HG03520 (cell line): ENCODE results near the gene GPR132.
A peak's percentile ranks its signal among the peaks of the same experiment; 100 is the strongest.
"Not testable (repeated sequence)": the region's sequence is repeated elsewhere in the genome, so short reads cannot be mapped to it uniquely, and the experiment has no call there.

Experiments used
- ATAC-seq: cut with Tn5 transposase; IDR thresholded peaks from one replicate; pipeline ENCODE4 v1.9.1; 2021; ENCODE audit warnings: mild to moderate bottlenecking, moderate library complexity; ENCODE audit not compliant: unreplicated experiment

The GPR132 gene, protein sequence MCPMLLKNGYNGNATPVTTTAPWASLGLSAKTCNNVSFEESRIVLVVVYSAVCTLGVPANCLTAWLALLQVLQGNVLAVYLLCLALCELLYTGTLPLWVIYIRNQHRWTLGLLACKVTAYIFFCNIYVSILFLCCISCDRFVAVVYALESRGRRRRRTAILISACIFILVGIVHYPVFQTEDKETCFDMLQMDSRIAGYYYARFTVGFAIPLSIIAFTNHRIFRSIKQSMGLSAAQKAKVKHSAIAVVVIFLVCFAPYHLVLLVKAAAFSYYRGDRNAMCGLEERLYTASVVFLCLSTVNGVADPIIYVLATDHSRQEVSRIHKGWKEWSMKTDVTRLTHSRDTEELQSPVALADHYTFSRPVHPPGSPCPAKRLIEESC

GRCh38 chr14:105065280-105066228, at the start of gene GPR132:
TSS of gene GPR132 (minus strand) at chr14:105065430. CDS start at chr14:105055420, 10,010 bp downstream.
- ATAC-seq = peak; percentile 56

GRCh38 chr14:105109243-105109642, 44.0 kb upstream of the GPR132 start:
- not testable (repeated sequence) for ATAC-seq

GRCh38 chr14:105108516-105108864, 43.3 kb upstream of the GPR132 start:
- no peak for ATAC-seq

GRCh38 chr14:105107781-105108515, 42.7 kb upstream of the GPR132 start:
- ATAC-seq = no peak

DNA sequence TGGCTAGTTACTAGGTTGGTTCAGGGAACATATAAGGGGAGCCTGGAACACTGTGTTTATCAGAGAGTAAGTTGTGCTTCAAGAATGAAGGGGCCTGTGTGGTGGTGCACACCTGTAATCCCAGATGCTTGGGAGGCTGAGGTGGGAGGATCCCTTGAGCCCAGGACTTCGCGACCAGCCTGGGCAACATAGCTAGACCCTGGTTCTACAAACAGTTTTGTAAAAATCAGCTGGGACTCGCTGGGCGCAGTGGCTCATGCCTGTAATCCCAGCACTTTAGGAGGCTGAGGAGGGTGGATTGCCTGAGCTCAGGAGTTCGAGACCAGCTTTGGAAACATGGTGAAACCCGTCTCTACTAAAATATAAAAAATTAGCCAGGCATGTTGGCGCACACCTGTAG, 42.1 kb upstream of the GPR132 start:
- ATAC-seq = no peak

- no peak for ATAC-seq
Observed at GRCh38 chr14:105105158-105105557, 39.9 kb upstream of the GPR132 start.

DNA sequence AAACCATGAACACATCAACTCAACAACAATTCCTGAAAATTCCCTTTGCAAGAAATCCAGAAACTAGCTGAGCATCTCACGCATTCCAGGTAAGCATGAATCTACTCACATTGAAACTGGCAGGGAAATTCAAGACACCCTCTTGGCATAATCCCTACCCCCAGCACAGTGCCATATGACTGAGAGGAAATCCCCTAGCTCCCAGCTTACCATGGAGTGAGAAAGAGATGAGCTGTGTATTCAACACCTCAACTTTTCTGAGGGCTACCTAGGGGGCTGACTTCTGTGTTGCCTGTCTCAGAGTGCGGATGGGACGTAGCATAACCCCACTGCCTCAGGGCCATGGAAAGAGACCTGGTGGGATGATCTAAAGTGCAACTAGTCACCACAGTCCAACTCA, 37.7 kb upstream of the GPR132 start:
- no peak for ATAC-seq

GRCh38 chr14:105102361-105102870, 37.2 kb upstream of the GPR132 start:
- ATAC-seq = no peak

GRCh38 chr14:105100910-105101309, 35.7 kb upstream of the GPR132 start:
- no peak for ATAC-seq

DNA sequence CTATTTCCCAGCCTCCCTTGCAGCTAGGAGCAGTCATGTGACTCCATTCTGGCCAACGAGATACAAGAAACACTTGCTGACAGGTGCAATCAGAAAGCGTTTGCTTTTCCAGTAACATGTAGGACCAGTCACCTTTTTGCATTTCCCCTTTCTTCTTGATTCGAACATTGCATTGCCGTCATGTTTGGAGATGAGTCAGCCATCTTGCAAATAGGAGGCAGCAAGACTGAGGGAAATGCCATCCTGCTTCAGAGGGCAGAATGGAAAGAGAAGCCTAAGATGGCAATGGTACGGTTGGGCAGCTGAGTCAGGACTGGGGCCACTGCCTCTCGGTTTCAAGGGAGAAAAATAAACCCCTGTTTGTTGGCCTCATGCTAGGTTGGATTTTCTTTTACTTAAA, 34.5 kb upstream of the GPR132 start:
- no peak for ATAC-seq

DNA sequence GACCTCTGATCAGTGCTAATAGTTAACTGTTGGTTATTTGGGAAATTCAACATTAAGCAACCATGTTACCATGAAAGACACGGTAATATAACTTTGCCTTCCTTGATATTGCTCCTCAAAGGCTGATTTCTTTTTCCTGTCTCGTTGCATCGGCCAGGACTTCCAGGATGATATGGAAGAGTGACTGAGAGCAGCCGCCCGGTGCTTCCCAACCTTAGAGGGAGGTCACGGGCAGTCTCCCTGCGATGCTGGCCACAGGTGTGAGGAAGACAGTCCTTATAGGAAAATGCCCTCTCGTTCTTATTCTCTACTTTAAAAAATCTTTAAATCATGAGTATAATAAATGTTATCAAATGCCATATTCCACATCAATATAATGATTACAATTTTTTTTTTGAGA, 33.1 kb upstream of the GPR132 start:
- no peak for ATAC-seq

- ATAC-seq = no peak
Observed at GRCh38 chr14:105097794-105098127, 32.5 kb upstream of the GPR132 start.

GRCh38 chr14:105096206-105096875, 31.1 kb upstream of the GPR132 start:
- ATAC-seq = no peak

GRCh38 chr14:105095236-105095805, 30.1 kb upstream of the GPR132 start:
- no peak for ATAC-seq

DNA sequence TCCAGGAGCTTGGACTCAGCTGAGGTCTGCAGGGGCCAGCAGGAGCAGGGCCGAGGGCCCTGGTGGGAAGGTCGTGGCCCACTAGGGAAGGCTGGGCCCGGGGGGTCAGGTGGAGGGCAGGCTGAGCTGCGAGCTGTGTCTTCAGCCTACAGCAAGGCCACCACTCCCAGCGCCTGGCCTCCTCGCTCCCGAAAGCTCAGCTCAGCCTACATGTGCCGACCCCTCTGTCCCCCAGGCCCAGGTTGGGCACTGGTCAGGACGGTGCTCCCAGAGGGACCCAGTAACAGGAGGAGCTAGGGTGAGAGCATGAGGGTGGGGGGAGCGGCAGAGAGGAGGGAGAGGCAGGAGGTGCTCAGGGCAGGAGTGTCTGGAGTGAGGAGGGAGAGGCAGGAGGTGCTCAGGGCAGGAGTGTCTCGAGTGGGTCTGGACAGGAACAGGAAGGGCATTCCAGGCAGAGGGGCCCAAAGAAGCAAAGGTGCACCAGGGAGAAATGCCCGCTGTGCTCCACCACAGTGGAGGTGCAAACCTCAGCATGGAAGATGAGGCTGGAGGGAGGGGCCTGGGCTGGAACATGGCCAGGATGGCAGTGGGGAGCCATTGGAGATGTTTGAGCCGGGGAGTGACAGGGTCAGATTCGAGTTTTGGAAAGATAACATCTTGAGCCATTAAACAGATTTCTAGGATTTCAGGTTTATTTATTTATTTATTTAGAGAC, 29.1 kb upstream of the GPR132 start:
- ATAC-seq = no peak

GRCh38 chr14:105093431-105094192, 28.4 kb upstream of the GPR132 start:
- ATAC-seq = no peak

DNA sequence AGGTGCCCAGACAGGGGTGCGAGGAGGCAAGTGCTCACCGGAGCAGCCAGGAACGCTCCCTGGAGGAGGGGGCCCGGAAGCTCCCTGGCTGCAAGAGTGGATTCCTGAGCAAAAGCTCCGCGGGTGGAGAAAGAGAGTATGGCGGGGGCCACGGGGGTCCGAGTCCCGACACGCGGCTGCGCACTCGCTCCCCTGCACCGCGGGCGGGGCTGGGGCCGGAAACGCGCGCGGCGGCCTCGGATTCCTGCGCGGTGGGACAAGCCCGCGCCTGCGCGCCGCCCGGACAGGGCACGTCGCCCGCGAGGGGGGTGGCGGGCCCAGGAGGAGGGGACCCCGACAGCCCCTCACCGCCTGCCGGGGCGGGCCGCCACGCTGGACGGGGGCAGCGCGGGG, 27.8 kb upstream of the GPR132 start:
- no peak for ATAC-seq

- ATAC-seq = no peak
Observed at GRCh38 chr14:105092171-105093037, 27.2 kb upstream of the GPR132 start.
